Spleen (tissue), 13 donors: ENCODE data around the gene OXCT2. TPM values are rescaled to one million over a fixed set of nuclear protein-coding genes. Genes with fewer than 3 reads are reported as not detected.
"Not testable (repeated sequence)": the region's sequence is repeated elsewhere in the genome, so short reads cannot be mapped to it uniquely, and the experiment has no call there.

Source experiments
- DNase-seq: peaks from one replicate; pipeline ENCODE4 v3.0.0-alpha.2; 2020
- H3K27ac ChIP-seq, 8 donors: fragments of 200-600 bp; sonication (generic) in 7 of 8; 1 replicate in 4 of 8; 2 replicates in 4 of 8; pipeline versions ENCODE4 v1.5.0 to v1.8.0; 2016 to 2021; ENCODE audit warnings: inconsistent platforms in 4 of 8, mild to moderate bottlenecking in 4 of 8, moderate library complexity in 1 of 8
- H3K27me3 ChIP-seq, 7 donors: fragments of 200-600 bp; sonication (generic) in 6 of 7; replicated peaks in 1 of 7; 1 replicate in 4 of 7; 2 replicates in 3 of 7; pipeline versions ENCODE4 v1.5.0 to v1.8.0; 2016 to 2021; ENCODE audit warnings: inconsistent platforms in 3 of 7, mild to moderate bottlenecking in 1 of 7
- H3K36me3 ChIP-seq, 6 donors: fragments of 200-600 bp; sonication (generic) in 5 of 6; 1 replicate in 4 of 6; 2 replicates in 2 of 6; pipeline versions ENCODE4 v1.5.0 to v1.8.0; 2016 to 2021; ENCODE audit warnings: inconsistent platforms in 2 of 6
- H3K4me1 ChIP-seq, 6 donors: fragments of 200-600 bp; sonication (generic) in 5 of 6; 1 replicate in 3 of 6; 2 replicates in 3 of 6; pipeline versions ENCODE4 v1.5.0 to v1.8.0; 2016 to 2021; ENCODE audit warnings: inconsistent platforms in 3 of 6
- H3K4me3 ChIP-seq, 8 donors: fragments of 200-600 bp; sonication (generic) in 7 of 8; 1 replicate in 4 of 8; 2 replicates in 4 of 8; pipeline versions ENCODE4 v1.5.0 to v1.8.0; 2016 to 2021; ENCODE audit warnings: inconsistent platforms in 4 of 8, mild to moderate bottlenecking in 4 of 8, moderate library complexity in 2 of 8
- H3K9me3 ChIP-seq, 8 donors: fragments of 200-600 bp; sonication (generic) in 7 of 8; 1 replicate in 4 of 8; 2 replicates in 4 of 8; pipeline versions ENCODE4 v1.5.0 to v1.8.0; 2016 to 2021; ENCODE audit warnings: inconsistent platforms in 4 of 8
- POLR2A ChIP-seq, 3 donors: fragments of 450-650 bp; IDR thresholded peaks; one replicate each; pipeline ENCODE4 v1.5.1; 2017; ENCODE audit warnings: antibody characterized with exemption in 3 of 3, mild to moderate bottlenecking in 1 of 3
- POLR2AphosphoS5 ChIP-seq, 3 donors: sonication (generic); formaldehyde crosslinking; IDR thresholded peaks; one replicate each; pipeline ENCODE4 v1.5.1; 2017; ENCODE audit warnings: antibody characterized with exemption in 3 of 3
- WGBS, 5 donors: extraction: QIAGEN DNeasy Blood & Tissue Kit in 3 of 5; methylation state at CpG; one replicate each; pipeline versions ENCODE4 v1.1.5 to v1.1.7; 2013 to 2018; 5-methylcytosine and 5-hydroxymethylcytosine counted together
- intact Hi-C: fragments of 100-400 bp; cut with DNase I; formaldehyde crosslinking; loops from one replicate; pipeline ENCODE4 v1.15.0; 2023; ENCODE audit warnings: low total_unique reads
- long read RNA-seq, 2 donors: transcript quantifications; one replicate each; lab custom pipeline, GENCODE V29; 2026
- polyA plus RNA-seq, 3 donors: library from polyadenylated mRNA; stranded (reverse); fragments of 200-250 nt; gene quantifications; one replicate each; pipeline ENCODE4 v1.2.1, GENCODE V29; 2013
- total RNA-seq, 7 donors: library from RNA; depleted of rRNA in 3 of 7; stranded (reverse); fragments of >200 nt in 3 of 7; fragmentation: NEBNext Ultra II Directional in 4 of 7; extraction: Animal tissue kit (Norgen Biotek cat#: 25700) in 4 of 7; gene quantifications; one replicate each; pipeline versions ENCODE4 v1.1.0 to v1.2.1, GENCODE V29; 2016 to 2021
- TF ChIP-seq, protein P1 (sequence below), 11 experiments: fragments of 200-600 bp in 7 of 11; fragments of 450-650 bp in 4 of 11; sonication (generic) in 4 of 11; IDR thresholded peaks in 8 of 11; conservative IDR thresholded peaks in 3 of 11; 1 replicate in 7 of 11; 2 replicates in 4 of 11; pipeline versions ENCODE4 v1.4.0 to v1.8.0; 2016 to 2021; ENCODE audit warnings: antibody characterized with exemption in 11 of 11, inconsistent platforms in 4 of 11, mild to moderate bottlenecking in 1 of 11
- donor health status: healthy with polysubstance abuse.
- donor health status: DM: no; HTN: no; CAD: no; lungs with moderate emphysema.
- donor health status: DM: no; HTN: no; CAD: no.
- donor health status: Bipolar disorder and iron deficiency.
- donor health status: healthy.
- donor health status: DM: no; HTN: no; CAD: no.
- donor health status: DM: yes; HTN: yes; CAD: no.

Gene OXCT2
- total RNA-seq: 1 to 10 TPM in 6 of 7 donors, under 1 TPM in 1; 0.42 to 3.8 (median 1.5) TPM
- polyA plus RNA-seq: under 1 TPM; 0.35 to 0.99 (median 0.57) TPM
- long read RNA-seq, donor 1: 0 reads
- long read RNA-seq, donor 2: 0 reads

- intact Hi-C loops, H3K9me3 ChIP-seq, H3K36me3 ChIP-seq, H3K27ac ChIP-seq, DNase-seq: not testable (repeated sequence)
- peak within 1 kb of the TSS in 1 of 8 donors; percentile 54 for H3K4me3 ChIP-seq
- peaks cover 0 to 17% (median 4%) of the 10 kb centered on the region in 7 donors for H3K27me3 ChIP-seq
- 2 to 44% (median 11%) methylated on average over 5 to 51 of the region's 57 CpGs; no CpG with 5 or more reads in 1 of the 5 donors for WGBS, 5 donors
- peaks cover 0 to 12% (median 7%) of the 10 kb centered on the region in 6 donors for H3K4me1 ChIP-seq
These were observed at the start of gene OXCT2 for GRCh38 chr1:39771022-39771532. Gene OXCT2, minus strand, starts transcription at chr1:39771348. Its CDS starts 93 bp downstream, at chr1:39771255.

GRCh38 chr1:39819091-39819812 is 48.1 kb upstream of the OXCT2 start:
- DNase-seq: no peak

GRCh38 chr1:39818482-39818881 is 47.3 kb upstream of the OXCT2 start:
- intact Hi-C loops: no loop called here
- Histone ChIP-seq H3K4me1 (peaks cover 0 to 17% (median 7%) of the 10 kb centered on the region in 6 donors), H3K4me3 (no peak overlapping the region), H3K9me3 (no peaks in the 10 kb centered on the region), H3K27ac (no peak overlapping the region), H3K27me3 (peaks cover 0 to 25% (median 0%) of the 10 kb centered on the region in 7 donors), H3K36me3 (no peaks in the 10 kb centered on the region)
- 94 to 100% (median 97%) methylated on average over 2 of the region's 2 CpGs for WGBS, 5 donors
- DNase-seq: no peak
- TF ChIP-seq POLR2AphosphoS5 (IDR thresholded peaks at IDR 0.05) (no peak), POLR2A (IDR thresholded peaks at IDR 0.05) (no peak)
- TF ChIP-seq, protein P1, sequence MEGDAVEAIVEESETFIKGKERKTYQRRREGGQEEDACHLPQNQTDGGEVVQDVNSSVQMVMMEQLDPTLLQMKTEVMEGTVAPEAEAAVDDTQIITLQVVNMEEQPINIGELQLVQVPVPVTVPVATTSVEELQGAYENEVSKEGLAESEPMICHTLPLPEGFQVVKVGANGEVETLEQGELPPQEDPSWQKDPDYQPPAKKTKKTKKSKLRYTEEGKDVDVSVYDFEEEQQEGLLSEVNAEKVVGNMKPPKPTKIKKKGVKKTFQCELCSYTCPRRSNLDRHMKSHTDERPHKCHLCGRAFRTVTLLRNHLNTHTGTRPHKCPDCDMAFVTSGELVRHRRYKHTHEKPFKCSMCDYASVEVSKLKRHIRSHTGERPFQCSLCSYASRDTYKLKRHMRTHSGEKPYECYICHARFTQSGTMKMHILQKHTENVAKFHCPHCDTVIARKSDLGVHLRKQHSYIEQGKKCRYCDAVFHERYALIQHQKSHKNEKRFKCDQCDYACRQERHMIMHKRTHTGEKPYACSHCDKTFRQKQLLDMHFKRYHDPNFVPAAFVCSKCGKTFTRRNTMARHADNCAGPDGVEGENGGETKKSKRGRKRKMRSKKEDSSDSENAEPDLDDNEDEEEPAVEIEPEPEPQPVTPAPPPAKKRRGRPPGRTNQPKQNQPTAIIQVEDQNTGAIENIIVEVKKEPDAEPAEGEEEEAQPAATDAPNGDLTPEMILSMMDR (IDR thresholded peaks at IDR 0.05 in 8 of 11, conservative IDR thresholded peaks at IDR 0.05 in 3 of 11): no peak

More at GRCh38 chr1:39819091-39819812, 48.1 kb upstream of the OXCT2 start:
- Histone ChIP-seq H3K9me3 (no peaks in the 10 kb centered on the region), H3K4me1 (peaks cover 0 to 17% (median 7%) of the 10 kb centered on the region in 6 donors), H3K4me3 (no peak overlapping the region), H3K27me3 (peaks cover 0 to 25% (median 0%) of the 10 kb centered on the region in 7 donors), H3K36me3 (no peaks in the 10 kb centered on the region), H3K27ac (no peak overlapping the region)
- TF ChIP-seq, protein P1 (IDR thresholded peaks at IDR 0.05 in 8 of 11, conservative IDR thresholded peaks at IDR 0.05 in 3 of 11): no peak
- TF ChIP-seq POLR2AphosphoS5 (IDR thresholded peaks at IDR 0.05): no peak
- no peak for TF ChIP-seq POLR2A (IDR thresholded peaks at IDR 0.05)
- intact Hi-C loops: no loop called here
- 79 to 86% (median 86%) methylated on average over 15 to 22 of the region's 22 CpGs for WGBS, 5 donors

DNA sequence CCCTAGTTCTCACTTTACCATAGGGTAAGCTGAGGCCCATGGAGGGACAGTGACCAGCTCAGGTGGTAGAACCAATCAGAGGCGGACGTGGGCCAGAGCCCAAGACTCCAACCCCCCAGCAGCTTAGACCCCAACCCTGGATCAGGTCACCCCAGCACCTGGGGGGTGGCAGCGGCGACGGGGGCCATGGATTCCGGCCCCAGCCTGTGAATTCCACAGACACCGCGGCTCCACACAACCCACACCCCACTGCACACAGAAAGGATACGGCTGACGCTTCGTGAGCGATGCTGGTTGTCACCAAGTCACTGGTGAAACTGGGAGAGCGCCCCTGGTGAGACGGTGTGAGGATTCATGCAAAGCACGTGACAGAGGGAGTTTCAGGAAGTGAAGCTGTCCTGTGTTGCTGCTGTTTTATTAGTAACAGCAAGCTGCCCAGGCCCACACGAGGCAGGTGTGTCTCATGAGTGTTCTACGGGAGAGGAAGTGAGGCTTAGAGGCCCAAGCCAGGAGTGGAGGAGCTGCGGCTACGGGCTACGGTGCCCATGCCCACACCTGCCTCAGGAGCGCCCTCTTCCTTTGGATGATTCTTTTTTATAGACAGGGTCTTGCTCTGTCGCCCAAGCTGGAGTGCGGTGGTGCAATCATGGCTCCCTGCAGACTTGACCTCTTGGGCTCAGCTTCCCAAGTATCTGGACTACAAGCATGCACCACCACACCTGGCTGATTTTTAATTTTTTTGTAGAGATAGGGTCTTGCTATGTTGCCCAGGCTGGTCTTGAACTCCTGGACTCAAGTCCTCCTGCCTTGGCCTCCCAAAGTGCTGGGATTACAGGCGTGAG is 46.2 kb upstream of the OXCT2 start:
- DNase-seq: peak; percentile 90
- H3K9me3 ChIP-seq, H3K36me3 ChIP-seq: not testable (repeated sequence)
- intact Hi-C loops: loop anchor here (2.0 kb wide), 2 partner anchors 85 to 155 kb away; no protein-coding TSS in a partner anchor
- peak overlapping the region in 4 of 8 donors; percentile 30 to 54 (median 43) for H3K27ac ChIP-seq
- TF ChIP-seq, protein P1 (IDR thresholded peaks at IDR 0.05 in 8 of 11, conservative IDR thresholded peaks at IDR 0.05 in 3 of 11): peak in 4 of 11 experiments; percentile 4 to 47 (median 12)
- peak in 2 of 3 donors; percentile 50 to 68 for TF ChIP-seq POLR2AphosphoS5 (IDR thresholded peaks at IDR 0.05)
- H3K4me1 ChIP-seq: peaks cover 0 to 17% (median 7%) of the 10 kb centered on the region in 6 donors
- WGBS, 5 donors: 35 to 47% (median 45%) methylated on average over 12 to 18 of the region's 24 CpGs
- H3K4me3 ChIP-seq: peak overlapping the region in 2 of 8 donors; percentile 30 to 56
- peaks cover 0 to 22% (median 0%) of the 10 kb centered on the region in 7 donors for H3K27me3 ChIP-seq
